GM12873 (cell line): ENCODE results near the gene SINHCAF.

Experiments
- CTCF ChIP-seq: IDR thresholded peaks from 2 replicates; pipeline ENCODE4 v1.5.1; 2012; ENCODE audit warnings: low read depth, mild to moderate bottlenecking, moderate library complexity, low read length, control low read depth; ENCODE audit not compliant: insufficient read depth; ENCODE audit errors: missing control alignments

SINHCAF gene

GRCh38 chr12:31257784-31258183, 68.2 kb downstream of the SINHCAF start:
- no peak for TF ChIP-seq CTCF

DNA sequence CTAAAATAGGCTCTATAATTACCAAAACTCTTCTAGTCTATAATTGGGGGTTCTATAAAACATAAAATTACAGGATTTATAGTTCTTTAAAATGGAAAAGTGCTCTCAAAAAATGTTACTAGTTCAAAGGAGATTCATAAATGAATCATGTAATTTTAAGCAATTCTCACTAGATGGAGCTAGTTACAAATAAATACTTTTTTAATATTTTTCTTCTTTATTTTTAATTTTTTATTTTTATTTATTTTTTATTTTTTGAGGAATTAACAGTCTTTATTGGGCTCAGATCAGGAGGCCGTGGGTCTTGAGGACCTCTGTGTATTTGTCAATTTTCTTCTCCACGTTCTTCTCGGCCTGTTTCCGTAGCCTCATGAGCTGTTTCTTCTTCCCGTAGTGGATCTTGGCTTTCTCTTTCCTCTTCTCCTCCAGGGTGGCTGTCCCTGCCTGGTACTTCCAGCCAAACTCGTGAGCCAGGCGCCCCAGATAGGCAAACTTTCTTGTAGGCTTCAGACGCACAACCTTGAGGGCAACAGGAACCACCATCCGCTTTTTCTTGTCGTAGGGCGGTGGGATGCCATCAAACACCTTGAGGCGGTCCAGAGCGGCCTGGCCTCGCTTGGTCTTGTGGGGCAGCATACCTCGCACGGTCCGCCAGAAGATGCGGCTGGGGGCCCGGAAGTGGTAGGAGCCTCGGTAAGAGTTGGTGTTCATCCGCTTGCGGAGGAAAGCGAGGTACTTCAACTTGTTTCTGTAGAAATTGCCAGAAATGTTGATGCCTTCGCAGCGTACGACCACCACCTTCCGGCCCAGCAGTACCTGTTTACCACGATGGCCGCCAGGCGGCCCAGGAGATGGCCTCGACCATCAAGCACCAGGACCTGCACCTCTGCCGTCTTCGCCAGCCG, 74.0 kb downstream of the SINHCAF start:
- peak; percentile 31 for TF ChIP-seq CTCF

GRCh38 chr12:31250179-31250578, 75.8 kb downstream of the SINHCAF start:
- TF ChIP-seq CTCF: no peak

- no peak for TF ChIP-seq CTCF
These were observed 76.6 kb downstream of the SINHCAF start for GRCh38 chr12:31249356-31249755.

DNA sequence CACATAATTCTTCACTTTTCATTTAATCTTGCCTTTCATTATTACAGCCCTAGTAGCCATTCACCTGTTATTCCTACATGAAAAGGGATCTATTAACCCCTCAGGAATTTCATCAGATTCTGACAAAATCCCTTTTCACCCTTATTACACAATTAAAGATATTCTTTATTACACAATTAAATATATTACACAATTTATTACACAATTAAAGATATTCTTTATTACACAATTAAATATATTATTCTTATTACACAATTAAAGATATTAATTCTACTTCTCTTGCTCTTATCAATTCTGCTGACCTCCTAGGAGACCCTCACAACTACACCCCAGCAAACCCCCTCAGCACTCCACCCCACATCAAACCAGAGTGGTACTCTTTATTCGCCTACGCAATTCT, 77.1 kb downstream of the SINHCAF start:
- TF ChIP-seq CTCF: no peak

DNA sequence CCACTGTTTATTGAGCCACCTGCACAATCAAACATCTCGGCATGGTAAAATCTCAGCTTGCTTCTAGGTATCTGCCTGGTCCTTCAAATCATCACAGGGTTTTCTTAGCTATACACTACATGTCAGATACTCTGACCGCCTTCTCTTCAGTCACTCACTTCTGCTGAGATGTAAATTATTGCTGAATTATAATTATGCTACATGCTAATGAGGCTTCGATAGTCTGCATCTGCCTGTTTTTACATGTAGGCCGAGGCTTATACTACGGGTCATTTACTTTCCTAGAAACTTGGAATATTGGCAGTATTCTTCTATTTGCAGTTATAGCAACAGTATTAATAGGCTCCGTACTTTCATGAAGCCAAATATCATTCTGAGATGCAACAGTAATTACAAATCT, 77.6 kb downstream of the SINHCAF start:
- no peak for TF ChIP-seq CTCF

DNA sequence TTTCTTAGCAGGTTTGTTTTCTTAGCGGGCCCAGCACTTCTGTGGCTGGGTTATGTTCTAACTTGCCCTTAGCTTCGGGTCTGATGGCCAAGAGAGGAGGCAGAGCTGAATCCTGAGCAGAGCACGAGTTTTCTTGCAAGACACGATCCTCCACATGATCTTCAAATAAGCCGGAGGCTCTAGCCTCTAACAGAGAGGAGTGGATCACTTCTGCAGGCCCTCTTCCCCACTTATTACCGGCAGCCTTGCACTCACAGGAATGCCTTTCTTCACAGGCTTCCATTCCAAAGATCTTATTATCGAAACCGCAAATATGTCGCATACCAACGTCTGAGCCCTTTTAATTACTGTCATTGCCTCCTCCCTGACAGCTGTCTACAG, 79.5 kb downstream of the SINHCAF start:
- TF ChIP-seq CTCF: no peak
